NCI-H1417 treated with DMSO at 0.1 percent for 48 hours (cell line): ENCODE results near the gene CCL8.

Source experiments
- DNase-seq: peaks from one replicate; lab custom pipeline; 2025; lab: John Stamatoyannopoulos, UW

The CCL8 gene

DNA sequence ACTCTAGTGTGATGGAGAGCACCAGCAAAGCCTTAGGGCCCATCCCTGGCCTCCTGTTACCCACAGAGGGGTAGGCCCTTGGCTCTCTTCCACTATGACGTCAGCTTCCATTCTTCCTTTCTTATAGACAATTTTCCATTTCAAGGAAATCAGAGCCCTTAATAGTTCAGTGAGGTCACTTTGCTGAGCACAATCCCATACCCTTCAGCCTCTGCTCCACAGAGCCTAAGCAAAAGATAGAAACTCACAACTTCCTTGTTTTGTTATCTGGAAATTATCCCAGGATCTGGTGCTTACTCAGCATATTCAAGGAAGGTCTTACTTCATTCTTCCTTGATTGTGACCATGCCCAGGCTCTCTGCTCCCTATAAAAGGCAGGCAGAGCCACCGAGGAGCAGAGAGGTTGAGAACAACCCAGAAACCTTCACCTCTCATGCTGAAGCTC, at the start of gene CCL8:
TSS of gene CCL8 (plus strand) at position 397 of the 445 bp plus-strand sequence. CDS start 67 bp downstream, outside the sequence.
- no peak for DNase-seq

DNA sequence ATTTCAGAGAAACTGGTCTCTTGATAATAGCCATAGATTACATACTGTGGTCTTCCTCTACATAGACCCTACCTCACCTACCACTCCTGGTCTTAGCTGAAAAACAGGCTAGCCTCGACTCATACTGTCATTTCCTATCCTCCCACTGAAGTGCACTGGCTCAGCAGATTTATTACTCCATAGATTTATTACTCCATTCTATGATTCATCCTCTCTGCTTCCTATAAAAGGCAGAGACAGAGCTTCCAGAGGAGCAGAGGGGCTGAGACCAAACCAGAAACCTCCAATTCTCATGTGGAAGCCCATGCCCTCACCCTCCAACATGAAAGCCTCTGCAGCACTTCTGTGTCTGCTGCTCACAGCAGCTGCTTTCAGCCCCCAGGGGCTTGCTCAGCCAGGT, 49.3 kb upstream of the CCL8 start, which contains the start of gene CCL7:
TSS of gene CCL7 (plus strand) at position 253 of the 400 bp plus-strand sequence. CDS start at position 323, 70 bp downstream.
- DNase-seq: no peak

DNA sequence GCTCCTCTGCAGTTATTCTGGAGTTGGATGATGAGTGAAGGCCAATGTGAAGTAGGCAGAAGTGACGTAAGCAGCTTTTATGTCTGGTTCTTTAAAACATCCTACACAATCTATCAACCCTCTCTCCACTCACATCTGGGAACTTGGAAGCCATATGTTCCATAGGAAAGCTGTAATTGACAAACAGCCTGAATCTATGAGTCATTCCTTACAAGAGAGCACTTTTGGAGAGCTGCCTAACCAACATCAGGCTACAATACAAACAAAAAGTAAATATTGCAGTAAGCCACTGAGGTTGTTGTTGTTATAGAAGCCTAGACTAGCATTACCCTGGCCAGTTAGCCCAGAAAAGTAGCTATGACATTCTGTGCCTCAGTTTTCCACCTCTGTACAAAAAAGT, 43.4 kb upstream of the CCL8 start:
- DNase-seq: no peak

DNA sequence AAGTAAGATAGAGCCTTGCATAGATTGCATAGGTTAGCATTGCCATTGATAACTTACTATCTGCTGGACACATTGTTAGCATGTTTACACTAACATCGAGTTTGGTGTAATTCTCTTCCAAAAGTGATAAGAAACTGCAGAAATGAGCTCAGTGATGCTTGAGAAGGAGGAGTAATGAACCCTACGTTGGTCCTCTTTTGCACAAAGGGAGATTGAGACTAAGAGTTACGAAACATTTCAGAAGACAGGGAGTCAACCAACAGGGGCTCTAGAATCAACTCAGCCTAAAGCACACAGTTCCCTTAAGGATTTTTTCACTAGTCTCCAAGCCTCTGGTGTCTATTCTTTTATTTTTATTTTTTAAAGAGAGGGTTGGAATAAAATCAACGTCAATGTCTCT, 42.4 kb upstream of the CCL8 start:
- no peak for DNase-seq

DNA sequence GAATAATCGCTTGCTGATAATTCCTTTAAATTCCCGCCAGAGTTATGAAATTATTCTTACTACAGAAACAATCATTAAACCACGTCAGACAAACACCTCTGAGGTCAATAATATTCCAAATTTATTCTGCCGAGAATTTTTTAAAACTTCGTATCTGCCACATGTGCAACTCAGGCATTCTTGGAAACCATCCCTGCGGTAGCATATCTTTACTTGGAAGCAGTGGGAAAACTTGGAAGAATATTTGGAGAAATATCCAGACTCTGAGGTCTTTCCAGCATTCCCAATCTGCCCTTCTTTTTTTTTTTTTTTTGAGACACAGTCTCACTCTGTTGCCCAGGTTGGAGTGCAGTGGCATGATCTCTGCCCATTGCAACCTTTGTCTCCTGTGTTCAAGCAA, 35.7 kb upstream of the CCL8 start:
- no peak for DNase-seq

DNA sequence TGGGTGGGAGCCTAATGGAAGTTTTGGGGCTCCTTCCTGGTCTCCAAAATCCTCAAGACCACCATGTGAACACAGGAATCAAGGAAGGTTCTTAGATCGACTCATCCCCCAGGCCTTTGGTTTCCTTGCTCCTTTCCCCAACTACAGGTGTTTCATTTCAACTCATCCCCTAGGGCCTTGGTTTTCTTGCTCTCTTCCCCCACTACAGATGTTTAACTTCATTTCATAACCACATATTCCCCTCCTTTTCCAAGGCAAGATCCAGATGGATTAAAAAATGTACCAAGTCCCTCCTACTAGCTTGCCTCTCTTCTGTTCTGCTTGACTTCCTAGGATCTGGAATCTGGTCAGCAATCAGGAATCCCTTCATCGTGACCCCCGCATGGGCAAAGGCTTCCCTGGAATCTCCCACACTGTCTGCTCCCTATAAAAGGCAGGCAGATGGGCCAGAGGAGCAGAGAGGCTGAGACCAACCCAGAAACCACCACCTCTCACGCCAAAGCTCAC, 33.9 kb upstream of the CCL8 start, which contains the start of gene CCL11:
TSS of gene CCL11 (plus strand) at position 457 of the 507 bp plus-strand sequence. CDS start 67 bp downstream, outside the sequence.
- no peak for DNase-seq

DNA sequence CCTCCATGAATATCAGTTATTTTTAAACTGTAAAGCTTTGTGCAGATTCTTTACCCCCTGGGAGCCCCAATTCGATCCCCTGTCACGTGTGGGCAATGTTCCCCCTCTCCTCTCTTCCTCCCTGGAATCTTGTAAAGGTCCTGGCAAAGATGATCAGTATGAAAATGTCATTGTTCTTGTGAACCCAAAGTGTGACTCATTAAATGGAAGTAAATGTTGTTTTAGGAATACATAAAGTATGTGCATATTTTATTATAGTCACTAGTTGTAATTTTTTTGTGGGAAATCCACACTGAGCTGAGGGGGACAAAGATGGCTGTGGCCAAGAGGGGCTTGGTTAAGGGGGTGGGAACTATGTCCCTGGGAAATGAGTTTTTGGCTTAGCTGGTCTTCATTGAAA, 31.4 kb upstream of the CCL8 start:
- DNase-seq: no peak

DNA sequence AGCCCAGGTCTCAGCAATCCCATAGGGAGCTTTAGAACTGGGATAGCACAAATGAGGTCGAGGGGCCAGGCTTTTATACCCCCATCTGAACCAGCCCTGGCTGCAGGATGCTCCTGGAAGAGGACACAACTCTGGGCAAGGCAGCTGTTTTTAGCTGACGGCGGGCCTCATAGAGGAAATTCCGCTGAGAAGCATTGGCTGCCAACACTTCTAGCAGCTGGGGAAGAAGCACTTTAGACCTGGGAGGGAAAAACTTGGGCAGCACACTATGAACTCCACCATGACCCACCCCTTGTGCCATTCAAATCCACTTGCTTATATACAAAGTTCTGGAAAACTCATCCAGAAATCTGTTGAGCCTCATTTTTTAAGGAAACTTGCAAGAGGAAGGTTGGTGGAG, 28.6 kb upstream of the CCL8 start:
- DNase-seq: no peak

DNA sequence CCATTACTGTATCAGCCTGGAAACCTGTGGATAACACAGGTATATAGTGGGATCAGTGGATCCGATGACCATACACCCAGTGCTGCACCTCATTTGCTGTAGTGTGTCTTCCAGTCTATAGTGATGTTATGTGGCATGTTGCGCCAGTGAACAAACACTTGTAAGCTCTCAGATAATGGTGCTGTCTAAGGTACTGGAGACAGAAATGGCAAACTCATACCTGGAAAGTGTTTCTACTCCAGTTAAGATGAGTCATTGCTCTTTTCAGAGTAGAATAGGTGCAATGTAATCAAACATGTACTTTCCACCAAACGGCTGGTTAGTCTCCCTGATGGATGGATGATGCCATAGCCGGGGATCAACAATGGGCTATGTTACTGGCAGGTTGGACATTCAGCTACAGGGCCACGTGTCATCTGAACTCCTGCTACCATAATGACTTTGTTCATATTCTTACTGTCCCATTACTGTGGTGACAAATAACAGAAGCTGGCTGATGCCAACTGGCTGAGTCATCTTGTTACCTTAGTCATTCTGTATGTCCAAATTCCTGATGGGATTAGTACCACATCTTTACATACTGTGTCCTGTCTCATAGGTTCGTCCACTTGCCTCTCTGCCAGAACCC, 27.4 kb upstream of the CCL8 start:
- DNase-seq: no peak

DNA sequence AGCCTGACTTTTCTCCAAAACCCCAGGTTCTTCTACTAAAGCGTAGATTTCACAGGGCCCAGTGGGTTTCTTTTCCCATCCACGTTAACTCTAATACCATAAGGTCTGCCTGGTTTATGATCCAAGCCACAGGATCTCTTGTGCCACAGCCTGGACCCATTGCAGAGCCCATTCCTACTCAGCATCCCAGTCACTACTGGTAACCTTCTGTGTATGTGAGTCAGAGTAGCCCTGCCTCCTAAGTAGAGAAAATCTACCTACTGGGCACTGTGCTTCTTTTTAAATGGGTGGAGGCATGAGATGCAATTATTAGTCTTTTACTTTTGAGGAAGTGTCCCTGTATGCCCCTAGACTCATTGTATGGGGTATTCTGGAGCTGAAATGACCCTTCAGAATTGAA, 20.2 kb upstream of the CCL8 start:
- no peak for DNase-seq

DNA sequence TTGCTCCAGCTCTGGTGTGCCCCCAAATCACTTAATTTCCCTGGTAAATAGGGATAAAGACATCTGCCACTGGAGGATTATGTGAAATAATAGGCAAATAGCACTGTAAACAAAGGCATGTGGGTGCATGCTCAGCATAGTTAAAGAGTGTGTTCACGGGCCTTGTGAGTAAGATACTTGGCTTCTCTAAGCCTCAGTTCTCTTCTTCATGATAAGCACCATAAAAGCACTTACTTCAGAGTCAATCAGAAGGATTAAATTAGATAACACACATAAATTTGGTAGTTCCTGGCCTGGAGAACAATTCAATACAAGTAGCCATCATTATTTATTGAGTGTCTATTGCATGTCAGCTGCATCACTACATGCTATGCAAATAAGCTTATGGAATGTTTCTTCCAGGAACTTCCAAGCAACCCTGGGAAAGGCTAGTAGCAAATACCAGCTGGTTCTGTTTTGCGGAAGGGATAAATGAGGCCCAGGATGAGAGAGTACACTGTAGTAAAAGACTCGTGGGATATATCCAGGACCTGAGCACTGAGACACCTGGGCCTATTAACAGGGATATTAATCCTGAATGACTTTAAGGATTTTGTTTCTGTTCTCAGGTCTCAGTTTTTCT, 19.2 kb upstream of the CCL8 start:
- DNase-seq: no peak

DNA sequence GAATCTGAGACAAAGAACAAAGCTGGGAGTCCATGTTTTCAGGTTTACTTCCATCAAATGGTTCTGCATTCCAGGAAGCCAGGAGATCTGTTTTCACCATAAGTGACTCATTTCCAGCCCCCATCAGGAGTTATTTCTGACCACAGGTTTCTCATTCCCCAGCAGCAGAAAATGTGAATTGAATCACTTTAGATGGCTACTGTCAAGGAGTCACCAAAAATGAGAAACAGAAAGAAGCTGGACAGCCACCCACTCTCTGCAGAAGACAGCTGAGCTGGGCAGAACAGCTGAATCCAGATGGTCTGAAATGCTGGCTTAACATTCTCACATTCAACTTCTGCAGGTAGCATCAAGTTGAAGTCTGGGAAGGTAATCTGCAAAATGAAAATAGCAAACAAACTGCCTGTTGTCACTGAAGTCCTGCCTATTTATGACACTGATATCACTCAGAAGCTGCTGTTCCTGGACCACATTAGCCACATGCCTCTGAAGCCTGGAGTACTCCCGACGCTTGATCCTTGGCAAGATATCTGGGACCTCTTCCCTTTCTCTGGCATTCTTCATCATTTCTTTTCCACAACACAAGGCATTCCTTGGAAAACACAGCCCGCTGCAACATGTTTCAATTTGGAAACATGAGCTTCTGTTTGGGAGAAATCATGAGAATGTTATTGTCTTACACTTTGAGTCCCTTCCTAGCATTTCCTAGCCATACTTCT, 18.4 kb upstream of the CCL8 start:
- no peak for DNase-seq

DNA sequence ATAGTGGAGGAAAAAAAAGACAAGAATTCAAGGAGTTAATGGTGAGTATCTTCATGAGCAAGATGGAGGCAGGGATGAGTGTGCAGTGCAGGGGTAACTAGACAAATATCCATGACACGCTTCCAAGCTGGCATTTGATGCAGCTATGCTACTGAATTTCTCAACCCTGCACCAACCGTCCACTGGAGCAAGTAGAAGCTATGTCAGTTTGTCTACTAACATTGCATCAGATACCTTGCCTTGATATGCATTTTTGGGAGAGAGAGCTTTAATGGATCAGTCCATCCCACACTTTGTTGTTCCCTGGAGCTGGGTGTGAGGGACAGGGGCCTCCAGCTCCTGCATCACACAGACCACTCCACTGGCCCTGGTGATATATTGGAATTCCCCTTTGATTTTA, 17.2 kb upstream of the CCL8 start:
- no peak for DNase-seq

DNA sequence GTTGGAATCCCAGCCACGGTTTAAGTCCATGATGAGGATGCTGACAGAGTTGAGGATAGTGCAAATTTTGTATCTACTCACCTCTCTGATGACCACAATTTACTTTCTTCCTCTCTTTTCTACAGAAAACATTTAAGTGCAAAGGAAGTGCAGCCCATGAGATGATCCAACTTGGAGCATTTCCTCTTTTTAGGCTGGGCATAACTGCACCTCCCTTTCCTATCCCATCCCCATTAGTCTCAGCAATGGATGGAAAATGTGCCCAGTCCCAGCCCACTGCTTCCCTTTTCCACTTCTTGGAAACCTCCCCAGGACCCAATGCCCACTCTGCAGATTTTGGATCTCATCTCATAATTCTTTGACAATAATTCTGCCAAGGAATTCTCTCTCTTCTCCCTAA, 16.6 kb upstream of the CCL8 start:
- no peak for DNase-seq

DNA sequence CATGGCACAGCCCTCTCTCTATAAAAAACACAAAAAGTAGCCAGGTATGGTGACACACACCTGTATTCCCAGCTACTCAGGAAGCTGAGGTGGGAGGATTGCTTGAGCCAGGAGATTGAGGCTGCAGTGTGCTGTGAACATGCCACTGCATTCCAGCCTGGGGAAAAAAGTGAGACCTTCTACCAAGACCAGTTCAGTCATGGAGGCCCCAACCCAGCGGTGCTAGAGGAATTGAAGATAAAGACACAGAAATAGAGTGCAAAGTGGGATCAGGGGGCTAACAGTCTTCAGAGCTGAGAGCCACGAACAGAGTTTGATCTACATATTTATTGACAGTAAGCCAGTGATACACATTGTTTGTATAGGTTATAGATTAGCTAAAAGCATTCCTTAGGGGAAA, 15.6 kb upstream of the CCL8 start:
- DNase-seq: no peak

DNA sequence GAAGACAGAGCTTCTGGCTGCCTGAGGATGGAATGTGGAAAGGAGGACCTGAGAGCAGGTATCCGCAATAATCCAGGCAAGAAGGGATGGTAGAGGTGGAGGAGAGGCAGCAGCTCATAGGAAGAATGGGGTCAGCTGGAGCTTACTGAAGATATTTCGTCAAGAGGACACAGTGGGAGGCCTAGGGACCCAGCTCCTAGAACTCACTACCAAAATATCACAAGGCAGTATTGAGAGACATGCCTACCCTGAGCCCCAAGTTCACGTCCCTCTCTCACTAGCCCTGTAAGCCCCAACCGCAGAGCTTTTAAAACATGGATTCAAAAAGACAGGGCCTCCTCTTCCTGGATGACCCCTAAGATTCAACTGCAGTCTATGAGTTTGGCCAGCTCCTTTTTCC, 14.2 kb upstream of the CCL8 start:
- DNase-seq: no peak

DNA sequence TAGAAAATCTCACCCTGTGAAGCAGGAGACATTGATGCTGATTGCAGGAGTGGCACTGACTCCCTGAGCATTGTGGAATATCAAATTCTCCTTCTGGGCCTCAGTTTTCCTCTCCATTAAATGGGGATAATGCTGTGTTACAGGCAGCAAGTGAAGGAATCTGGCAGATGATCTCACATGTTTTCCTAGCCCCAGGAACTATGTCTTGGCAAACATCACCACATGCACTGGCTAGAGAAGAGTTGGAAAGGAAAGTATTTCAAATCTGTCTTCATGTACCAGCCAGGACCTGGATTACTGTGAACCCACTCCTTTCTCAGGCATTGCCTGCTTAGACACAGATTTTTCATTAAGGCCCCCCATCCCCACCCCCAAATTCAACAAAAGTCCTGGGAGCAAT, 13.6 kb upstream of the CCL8 start:
- no peak for DNase-seq

DNA sequence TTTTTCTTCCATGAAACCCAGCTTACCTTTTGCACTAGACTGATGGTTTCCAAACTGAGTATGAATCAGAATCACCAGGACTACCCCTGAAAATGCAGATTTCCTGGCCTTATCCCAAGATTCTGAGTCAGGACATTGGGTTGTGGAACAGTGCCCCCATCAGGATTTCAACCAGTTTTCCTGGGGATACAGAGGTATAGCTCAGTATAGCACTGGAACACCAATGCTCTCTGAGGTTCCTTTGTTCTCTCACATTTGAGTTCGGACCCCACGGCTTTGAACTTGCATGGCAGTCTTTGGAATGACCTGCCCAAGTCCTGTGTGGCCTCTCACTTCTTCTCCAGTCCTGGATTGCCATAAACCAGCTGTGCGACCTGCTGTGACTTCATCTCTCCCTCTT, 12.8 kb upstream of the CCL8 start:
- DNase-seq: no peak

DNA sequence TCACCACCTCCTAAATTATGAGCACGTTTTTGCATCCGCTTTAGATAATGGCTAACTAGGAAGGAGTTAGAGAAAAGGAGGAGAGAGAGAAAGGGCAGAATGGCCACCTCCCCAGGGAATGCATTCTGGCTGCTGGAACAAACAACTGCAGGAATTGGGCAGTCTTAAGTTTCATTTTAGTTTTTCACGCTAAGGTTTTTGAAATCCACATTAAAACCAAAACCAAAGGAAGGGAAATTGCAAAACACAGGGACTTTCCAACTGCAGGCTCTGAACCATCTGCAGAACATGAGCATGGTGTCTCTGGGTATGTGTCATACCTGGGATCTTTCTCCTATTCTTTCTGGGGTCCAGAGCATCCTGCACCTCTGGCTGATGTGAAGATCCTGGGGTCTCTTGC, 12.1 kb upstream of the CCL8 start:
- no peak for DNase-seq

DNA sequence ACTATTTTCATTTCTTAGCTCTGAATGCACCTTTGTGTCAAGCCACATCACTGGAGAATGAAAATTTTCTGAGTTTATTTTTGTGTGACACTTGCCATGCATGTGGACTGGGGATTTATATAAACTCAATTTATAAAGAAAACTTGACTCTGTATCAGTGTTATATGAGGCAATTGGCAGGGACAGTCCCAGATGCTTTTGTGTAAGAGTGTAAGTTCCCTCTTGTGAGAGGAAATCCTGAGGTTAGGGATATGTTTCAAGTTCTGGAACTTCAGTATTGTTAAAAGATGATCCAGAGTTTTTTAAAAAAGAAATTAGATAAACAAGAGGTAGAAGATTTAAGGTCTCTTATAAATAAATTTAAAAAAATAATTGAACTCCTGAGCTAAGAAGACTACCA, 10.9 kb upstream of the CCL8 start:
- no peak for DNase-seq

DNA sequence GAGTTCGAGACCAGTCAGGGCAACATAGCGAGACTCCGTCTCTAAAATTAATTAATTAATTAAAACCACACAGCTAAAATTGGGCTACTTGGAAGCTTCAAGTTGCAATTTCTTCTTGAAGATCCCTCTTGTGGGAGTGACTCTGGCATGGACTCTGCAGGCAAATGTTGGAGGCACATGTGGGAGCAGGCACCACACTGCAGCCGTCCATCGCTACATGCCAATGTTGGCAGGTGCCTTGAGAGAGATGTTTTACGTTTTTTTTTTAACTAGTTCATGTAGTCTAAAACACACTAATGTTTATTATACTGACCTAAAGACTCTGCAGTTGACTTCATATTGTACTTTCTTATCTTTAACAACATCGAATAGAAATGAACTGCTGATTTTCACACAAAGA, 7.9 kb upstream of the CCL8 start:
- no peak for DNase-seq

DNA sequence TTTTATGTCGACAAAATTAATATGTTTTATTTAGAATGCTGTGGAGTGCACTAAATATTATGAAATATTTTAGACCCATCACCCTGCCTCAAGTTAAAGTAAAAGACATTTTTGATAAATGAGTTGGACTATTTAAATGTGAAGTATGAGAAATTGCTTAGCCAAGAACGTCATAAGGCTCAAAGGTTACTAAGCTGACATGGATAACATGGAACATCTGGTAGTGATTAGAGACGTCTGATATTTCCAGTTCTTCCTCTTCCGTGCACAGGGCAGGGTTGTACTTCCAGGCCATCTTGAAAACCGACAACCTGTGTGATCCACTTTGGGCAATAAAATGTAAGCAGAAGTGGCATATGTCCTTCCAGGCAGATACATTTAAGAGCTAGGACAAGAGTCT, 7.2 kb upstream of the CCL8 start:
- DNase-seq: no peak

DNA sequence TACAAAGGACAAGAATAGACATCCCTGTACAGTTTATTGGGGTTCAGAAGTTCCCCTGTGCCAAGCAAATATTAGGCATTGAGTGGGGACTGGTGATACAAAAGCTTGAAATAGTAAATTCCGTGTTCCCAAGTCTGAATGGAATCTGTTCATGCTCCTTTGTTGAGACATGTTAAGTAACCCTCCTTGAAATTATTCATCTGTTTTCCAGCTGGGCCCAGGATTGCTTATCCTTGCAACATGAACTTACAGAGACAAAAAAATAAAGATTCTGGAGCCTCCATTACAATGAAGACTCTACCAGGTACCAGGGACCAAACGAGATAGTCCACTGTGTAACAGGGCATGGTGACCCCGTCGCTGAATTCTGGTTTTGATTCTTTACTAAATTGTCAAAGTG, 6.1 kb upstream of the CCL8 start:
- no peak for DNase-seq
